IPS-20b (cell line): Measurements from ENCODE around the gene ZNF281.

Source experiments
- H3K27ac ChIP-seq: one replicate; pipeline ENCODE4 v1.5.1; 2013; ENCODE audit warnings: low read length
- H3K27me3 ChIP-seq: 2 replicates; pipeline ENCODE4 v1.6.1; 2013; ENCODE audit warnings: mild to moderate bottlenecking, low read length, inconsistent platforms; ENCODE audit not compliant: insufficient read depth
- H3K36me3 ChIP-seq: 2 replicates; pipeline ENCODE4 v1.6.1; 2013; ENCODE audit warnings: low read depth, mild to moderate bottlenecking, inconsistent platforms, low read length, moderate library complexity; ENCODE audit not compliant: insufficient read depth
- H3K4me1 ChIP-seq: 2 replicates; pipeline ENCODE4 v1.6.1; 2013; ENCODE audit warnings: mild to moderate bottlenecking, control low read depth, inconsistent platforms, low read length, moderate library complexity; ENCODE audit not compliant: insufficient read depth
- H3K4me3 ChIP-seq: 2 replicates; pipeline ENCODE4 v1.5.1; 2013; ENCODE audit warnings: mild to moderate bottlenecking, low read length, inconsistent platforms
- H3K9ac ChIP-seq: 2 replicates; pipeline ENCODE4 v1.6.1; 2013; ENCODE audit warnings: low read depth, mild to moderate bottlenecking, inconsistent platforms, low read length, moderate library complexity
- H3K9me3 ChIP-seq: 2 replicates; pipeline ENCODE4 v1.6.1; 2013; ENCODE audit warnings: mild to moderate bottlenecking, low read depth, low read length, inconsistent platforms; ENCODE audit not compliant: insufficient read depth

Gene ZNF281

DNA sequence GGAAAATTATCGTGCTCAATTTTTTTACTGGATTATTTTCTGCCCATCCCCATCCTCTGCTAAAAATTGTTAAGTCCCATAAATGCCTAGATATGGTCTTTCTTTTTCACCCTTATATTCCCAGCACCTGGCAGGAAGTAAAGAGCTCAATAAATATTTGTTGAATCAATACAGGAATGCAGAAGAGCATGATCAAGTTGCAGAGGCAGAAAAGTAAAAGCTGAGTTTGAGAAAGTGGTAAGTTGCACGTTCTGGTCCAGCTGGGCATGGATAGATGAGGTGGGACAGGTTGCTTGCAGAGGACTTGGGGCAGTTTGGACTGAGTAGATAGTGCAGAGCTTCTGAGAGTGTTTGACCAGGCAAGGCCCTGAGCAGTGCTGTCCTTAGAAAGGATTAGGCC is 40.1 kb downstream of the ZNF281 start:
- no peak overlapping the region for H3K27ac ChIP-seq
- H3K27me3 ChIP-seq, result no peaks in the 10 kb centered on the region
- no peak overlapping the region for H3K4me3 ChIP-seq
- no peak overlapping the region for H3K9ac ChIP-seq
- H3K9me3 ChIP-seq, result no peaks in the 10 kb centered on the region
- peaks cover 22% of the 10 kb centered on the region; the same call in 1 of the 2 replicates for H3K36me3 ChIP-seq
- peaks cover 59% of the 10 kb centered on the region for H3K4me1 ChIP-seq

DNA sequence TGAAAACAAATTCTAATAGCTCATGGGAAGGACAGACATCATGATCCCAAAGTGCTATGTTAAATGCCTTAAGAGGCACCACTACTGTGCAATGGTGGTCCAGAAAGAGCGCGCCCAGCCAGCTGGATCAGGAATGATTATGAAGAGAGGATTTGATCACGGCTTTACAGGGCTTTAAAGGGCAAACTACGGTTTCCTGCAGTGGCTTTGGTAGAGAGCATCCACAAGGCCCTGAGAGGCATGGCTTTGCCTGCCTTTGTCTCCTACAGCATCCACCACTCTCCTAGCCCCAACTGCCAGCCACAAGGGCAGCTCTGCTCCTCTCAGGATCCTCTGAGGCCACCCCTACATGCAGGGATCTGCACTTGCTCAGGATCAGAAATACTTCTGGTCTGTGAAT is 40.7 kb downstream of the ZNF281 start:
- Histone ChIP-seq H3K4me1 (peaks cover 57% of the 10 kb centered on the region), H3K27ac (no peak overlapping the region), H3K4me3 (no peak overlapping the region), H3K9me3 (no peaks in the 10 kb centered on the region), H3K36me3 (peaks cover 22% of the 10 kb centered on the region; the same call in 1 of the 2 replicates), H3K27me3 (no peaks in the 10 kb centered on the region), H3K9ac (no peak overlapping the region)

DNA sequence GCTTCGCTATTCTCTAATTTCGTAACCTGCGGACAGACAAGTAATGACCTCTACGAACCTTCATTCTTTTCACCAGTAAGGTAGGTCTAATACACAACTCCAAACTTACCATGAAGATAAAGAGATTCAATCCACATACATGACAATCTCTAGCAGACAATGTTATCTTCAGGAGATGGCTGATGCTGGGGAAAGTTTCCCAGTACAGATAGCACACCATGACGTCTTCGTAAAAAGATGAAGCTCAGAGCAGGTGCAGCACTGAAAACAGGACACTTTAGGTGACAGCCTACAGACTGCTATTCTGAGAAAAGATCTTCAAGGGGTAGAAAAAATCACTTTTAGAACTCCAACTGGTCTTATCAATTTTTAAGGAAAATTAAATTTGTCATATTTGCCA is 41.3 kb downstream of the ZNF281 start:
- Histone ChIP-seq H3K4me1 (peaks cover 61% of the 10 kb centered on the region), H3K36me3 (peaks cover 22% of the 10 kb centered on the region; the same call in 1 of the 2 replicates), H3K9me3 (no peaks in the 10 kb centered on the region), H3K4me3 (no peak overlapping the region), H3K27ac (no peak overlapping the region), H3K9ac (no peak overlapping the region), H3K27me3 (no peaks in the 10 kb centered on the region)

DNA sequence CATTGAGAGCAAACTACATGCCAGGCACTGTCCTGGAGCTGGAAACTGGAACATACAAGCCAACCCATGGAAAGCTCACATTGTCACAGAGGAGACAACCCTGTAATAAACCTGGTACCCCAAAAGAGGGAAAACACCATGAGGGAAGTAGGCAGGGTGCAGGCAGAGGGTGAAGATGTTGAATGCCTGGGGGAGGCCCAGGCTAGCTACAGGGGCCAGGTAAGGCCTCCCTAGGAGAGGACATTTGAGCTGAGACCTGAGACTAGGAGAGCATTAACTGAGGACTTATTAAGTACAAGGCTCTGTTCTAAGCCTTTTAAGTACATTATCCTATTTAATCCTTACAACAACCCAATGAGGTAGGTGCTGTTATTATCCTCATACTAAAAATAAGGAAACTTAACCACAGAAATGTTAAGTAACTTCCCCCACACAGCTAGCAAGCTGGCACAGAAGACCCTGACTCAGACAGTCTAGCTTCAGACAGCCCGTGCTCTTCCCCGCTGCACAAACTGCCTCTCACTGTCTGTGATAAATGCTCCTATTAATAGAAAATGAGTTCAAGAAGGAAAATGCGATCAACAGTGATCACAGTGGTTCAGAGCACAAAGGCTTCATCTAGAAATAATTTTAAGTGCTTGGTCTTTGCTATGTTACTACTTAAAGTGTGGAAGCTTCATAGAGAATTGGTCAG is 41.8 kb downstream of the ZNF281 start:
- Histone ChIP-seq H3K9ac (no peak overlapping the region), H3K4me3 (no peak overlapping the region), H3K27ac (no peak overlapping the region), H3K36me3 (peaks cover 22% of the 10 kb centered on the region; the same call in 1 of the 2 replicates), H3K9me3 (no peaks in the 10 kb centered on the region), H3K27me3 (no peaks in the 10 kb centered on the region), H3K4me1 (peaks cover 61% of the 10 kb centered on the region)

DNA sequence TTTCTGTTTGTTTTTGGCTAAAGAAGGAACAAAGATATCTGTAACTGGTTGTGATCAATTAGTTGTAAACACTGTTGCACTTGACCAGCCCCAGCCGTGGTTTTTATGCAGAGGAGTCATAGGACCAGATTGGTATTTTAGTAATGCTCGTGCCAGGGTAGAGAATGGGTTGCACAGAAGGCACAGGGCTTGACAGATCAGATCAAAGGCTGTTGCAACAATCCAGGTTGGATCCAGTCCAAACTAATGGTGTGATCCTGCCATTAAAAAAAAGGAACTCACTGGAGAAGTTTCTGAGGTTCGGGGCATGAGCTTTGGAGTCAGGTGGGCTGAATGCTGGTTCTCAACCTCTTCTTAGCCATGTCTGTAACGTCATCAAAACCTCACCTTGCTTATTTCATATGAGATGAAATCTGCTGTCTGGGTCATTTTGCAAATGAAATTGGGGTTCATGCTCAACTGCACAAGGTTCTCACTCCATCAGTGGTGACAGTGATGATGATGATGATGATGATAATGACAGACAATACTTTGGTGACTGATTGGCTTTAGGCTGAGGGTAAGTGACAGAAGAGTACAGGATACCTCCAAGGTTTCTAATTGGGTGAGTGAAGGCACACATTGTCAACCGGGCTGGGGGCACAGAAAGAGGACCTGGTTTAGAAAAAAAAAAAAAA is 43.1 kb downstream of the ZNF281 start:
- Histone ChIP-seq H3K27ac (peak overlapping the region; percentile 26), H3K27me3 (no peaks in the 10 kb centered on the region), H3K4me3 (no peak overlapping the region), H3K9ac (peak overlapping the region; percentile 84; the same call in 1 of the 2 replicates), H3K9me3 (no peaks in the 10 kb centered on the region), H3K36me3 (peaks cover 22% of the 10 kb centered on the region; the same call in 1 of the 2 replicates), H3K4me1 (peaks cover 62% of the 10 kb centered on the region)

DNA sequence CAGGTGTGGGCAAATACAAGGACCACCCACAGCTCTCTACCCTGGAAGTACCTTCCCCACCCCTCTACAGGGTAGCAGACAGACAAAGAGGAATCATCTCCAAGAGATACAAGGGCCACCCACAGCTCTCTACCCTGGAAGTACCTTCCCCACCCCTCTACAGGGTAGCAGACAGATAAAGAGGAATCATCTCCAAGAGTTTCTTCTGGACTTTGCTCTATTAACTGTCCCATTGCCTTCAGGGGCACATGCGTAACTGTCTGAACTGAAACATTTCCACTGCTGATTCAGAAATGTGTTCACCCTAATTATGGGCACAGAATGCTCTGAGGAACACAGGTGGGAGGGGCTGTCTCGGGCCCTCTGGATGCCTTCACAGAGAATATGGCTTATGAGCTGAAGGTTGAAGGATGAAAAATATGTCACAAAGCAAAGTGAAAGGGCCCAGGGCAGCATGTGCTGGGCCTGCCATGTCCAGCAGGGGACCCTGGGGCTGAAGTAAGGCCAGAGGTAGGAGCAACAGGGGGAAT is 43.9 kb downstream of the ZNF281 start:
- Histone ChIP-seq H3K4me1 (peaks cover 58% of the 10 kb centered on the region), H3K4me3 (peak overlapping the region; percentile 17; the same call in 1 of the 2 replicates), H3K9ac (peak overlapping the region; percentile 84; the same call in 1 of the 2 replicates), H3K36me3 (peaks cover 22% of the 10 kb centered on the region; the same call in 1 of the 2 replicates), H3K27ac (peak overlapping the region; percentile 26), H3K27me3 (no peaks in the 10 kb centered on the region), H3K9me3 (no peaks in the 10 kb centered on the region)

DNA sequence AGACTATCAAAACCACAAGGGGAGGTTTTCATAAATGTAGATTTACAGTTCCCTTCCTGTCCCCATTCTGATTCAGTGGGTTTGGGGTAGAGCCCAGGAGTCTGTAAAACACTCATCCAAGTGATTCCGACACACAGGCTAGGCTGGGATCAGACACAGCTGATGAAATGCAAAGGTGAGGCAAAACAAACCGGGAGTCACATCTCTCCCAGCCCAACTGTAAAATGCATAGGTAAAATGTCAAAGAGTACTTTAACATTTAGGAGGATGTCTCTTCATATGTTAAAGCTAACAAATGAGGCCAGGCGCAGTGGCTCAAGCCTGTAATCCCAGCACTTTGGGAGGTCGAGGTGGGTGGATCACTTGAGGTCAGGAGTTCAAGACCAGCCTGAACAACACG is 45.0 kb downstream of the ZNF281 start:
- Histone ChIP-seq H3K27ac (peak overlapping the region; percentile 91), H3K4me1 (peaks cover 58% of the 10 kb centered on the region), H3K9ac (peak overlapping the region; percentile 84), H3K27me3 (no peaks in the 10 kb centered on the region), H3K4me3 (peak overlapping the region; percentile 60), H3K9me3 (no peaks in the 10 kb centered on the region), H3K36me3 (peaks cover 19% of the 10 kb centered on the region; the same call in 1 of the 2 replicates)

DNA sequence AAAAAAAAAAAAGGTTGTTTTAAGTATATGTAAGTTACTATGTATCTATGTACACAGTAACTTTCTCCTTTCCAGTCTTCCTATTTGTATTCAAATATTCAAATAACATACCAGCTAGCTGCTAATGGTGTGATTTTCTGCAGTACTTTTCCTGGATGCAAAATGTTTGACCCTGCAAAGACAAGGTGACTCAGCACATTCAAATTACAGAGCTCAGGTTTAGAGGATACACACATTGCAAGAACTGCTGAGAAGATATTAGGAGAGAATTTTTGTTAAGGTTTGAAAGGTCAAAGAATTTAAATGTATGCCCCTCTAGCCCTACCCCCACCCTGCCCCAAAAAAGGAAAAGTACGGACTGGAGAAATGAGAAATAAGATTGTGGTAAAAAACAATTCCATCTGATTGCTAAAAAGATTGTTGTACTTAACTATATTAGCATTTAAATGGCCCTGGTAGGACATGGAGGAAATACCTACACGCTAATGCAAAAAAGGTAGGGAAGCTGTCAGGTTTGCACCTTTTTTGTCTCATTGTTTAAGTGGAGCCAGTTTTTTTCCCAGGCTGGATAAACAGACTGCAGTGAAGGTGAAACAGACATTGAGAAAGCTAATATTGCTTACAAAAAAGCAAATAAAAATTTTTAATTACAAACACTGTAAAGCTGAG is 45.6 kb downstream of the ZNF281 start:
- H3K36me3 ChIP-seq, result peaks cover 18% of the 10 kb centered on the region; the same call in 1 of the 2 replicates
- H3K27me3 ChIP-seq, result no peaks in the 10 kb centered on the region
- H3K4me3 ChIP-seq, result peak overlapping the region; percentile 60
- peak overlapping the region; percentile 91 for H3K27ac ChIP-seq
- peak overlapping the region; percentile 84 for H3K9ac ChIP-seq
- H3K4me1 ChIP-seq, result peaks cover 56% of the 10 kb centered on the region
- no peaks in the 10 kb centered on the region for H3K9me3 ChIP-seq

DNA sequence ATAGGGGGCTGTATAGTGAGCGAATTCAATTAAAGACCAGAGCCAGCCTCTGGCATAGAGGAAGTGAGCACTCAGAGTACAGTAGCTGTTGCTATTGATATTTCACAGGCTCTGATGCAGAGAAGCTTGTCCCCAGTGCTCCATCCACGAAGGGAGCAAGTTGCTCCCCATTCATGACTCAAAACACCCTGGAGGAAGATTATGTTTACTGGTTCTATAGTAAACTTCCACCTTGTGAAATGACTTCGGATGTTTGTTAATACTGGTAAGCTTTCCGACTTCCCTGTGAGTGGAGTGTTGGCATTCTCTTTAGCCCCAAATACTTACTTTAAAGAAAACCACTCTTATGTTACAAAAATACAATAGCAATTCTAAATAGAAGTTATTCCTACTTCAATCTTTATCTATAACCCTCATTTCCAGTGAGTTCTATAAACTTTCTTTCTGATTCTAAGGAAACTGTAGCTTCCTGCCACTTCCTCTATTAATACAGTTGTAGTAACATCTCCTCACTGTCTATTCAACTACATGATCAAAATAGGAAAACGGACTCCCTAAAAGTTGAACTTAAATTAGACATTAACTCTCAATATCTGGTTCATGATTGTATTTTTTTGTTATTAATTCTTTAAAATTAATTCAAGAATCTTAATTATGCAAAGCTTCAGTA is 46.4 kb downstream of the ZNF281 start:
- no peaks in the 10 kb centered on the region for H3K27me3 ChIP-seq
- peaks cover 12% of the 10 kb centered on the region; the same call in 1 of the 2 replicates for H3K36me3 ChIP-seq
- peak overlapping the region; percentile 84 for H3K9ac ChIP-seq
- H3K4me1 ChIP-seq, result peaks cover 51% of the 10 kb centered on the region
- no peaks in the 10 kb centered on the region for H3K9me3 ChIP-seq
- peak overlapping the region; percentile 91 for H3K27ac ChIP-seq
- H3K4me3 ChIP-seq, result peak overlapping the region; percentile 60

DNA sequence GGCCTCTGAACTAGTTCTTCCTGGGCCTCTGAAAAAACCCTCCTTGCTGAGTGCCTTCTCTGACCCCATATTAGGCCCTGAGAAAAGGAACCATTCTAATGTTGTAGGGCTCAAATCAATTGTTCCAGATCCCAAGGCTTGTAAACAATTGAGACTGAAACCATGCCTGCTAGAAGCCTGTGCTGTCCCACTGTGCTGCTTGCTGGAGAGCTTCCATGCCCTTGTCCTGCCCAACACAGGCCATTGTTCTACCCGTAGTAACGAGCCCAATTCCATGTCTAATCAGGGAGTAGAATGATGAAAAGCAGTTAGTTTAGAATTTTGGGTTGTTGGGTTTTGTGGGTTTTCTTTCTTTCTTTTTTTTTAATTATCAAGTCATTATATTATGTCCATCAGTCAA is 47.4 kb downstream of the ZNF281 start:
- H3K36me3 ChIP-seq, result peaks cover 8% of the 10 kb centered on the region; the same call in 1 of the 2 replicates
- H3K27me3 ChIP-seq, result no peaks in the 10 kb centered on the region
- H3K9ac ChIP-seq, result peak overlapping the region; percentile 84; the same call in 1 of the 2 replicates
- peak overlapping the region; percentile 91 for H3K27ac ChIP-seq
- H3K9me3 ChIP-seq, result no peaks in the 10 kb centered on the region
- peaks cover 45% of the 10 kb centered on the region for H3K4me1 ChIP-seq
- H3K4me3 ChIP-seq, result no peak overlapping the region

DNA sequence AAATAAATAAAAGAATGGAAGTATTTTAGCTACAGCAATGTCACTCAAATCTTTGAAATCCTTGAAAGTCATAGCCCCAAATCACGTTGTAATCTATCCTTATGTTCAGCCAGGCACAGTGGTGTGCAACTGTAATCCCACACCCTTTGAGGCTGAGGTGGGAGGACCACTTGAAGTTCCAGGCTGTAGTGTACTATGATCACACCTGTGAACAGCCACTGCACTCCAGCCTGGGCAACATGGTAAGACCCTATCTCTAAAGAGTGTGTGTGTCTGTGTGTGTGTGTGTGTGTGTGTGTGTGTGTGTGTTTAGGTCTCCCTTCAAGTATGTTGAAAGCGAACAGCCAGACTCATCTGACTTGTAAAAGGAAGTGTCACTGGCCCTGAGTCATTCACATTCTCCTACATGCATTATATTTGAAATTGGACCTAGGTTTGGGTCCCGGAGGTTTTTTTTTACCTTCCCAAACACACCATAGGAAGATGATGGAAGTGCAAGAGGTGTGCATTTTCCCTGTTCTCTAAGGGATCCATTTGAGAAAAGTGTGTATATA is 50.1 kb downstream of the ZNF281 start:
- Histone ChIP-seq H3K4me1 (peaks cover 28% of the 10 kb centered on the region), H3K9me3 (no peaks in the 10 kb centered on the region), H3K9ac (no peak overlapping the region), H3K27me3 (no peaks in the 10 kb centered on the region), H3K36me3 (no peaks in the 10 kb centered on the region), H3K27ac (no peak overlapping the region), H3K4me3 (no peak overlapping the region)
